ENCODE measurements around the gene TFDP2. TPM values are rescaled to one million over a fixed set of nuclear protein-coding genes. Genes with fewer than 3 reads are reported as not detected.
A peak's percentile ranks its signal among the peaks of the same experiment; 100 is the strongest.
"Not testable (repeated sequence)": the region's sequence is repeated elsewhere in the genome, so short reads cannot be mapped to it uniquely, and the experiment has no call there.

The TFDP2 gene
- total RNA-seq, 1 donor from 2014 or later = 173 TPM

DNA sequence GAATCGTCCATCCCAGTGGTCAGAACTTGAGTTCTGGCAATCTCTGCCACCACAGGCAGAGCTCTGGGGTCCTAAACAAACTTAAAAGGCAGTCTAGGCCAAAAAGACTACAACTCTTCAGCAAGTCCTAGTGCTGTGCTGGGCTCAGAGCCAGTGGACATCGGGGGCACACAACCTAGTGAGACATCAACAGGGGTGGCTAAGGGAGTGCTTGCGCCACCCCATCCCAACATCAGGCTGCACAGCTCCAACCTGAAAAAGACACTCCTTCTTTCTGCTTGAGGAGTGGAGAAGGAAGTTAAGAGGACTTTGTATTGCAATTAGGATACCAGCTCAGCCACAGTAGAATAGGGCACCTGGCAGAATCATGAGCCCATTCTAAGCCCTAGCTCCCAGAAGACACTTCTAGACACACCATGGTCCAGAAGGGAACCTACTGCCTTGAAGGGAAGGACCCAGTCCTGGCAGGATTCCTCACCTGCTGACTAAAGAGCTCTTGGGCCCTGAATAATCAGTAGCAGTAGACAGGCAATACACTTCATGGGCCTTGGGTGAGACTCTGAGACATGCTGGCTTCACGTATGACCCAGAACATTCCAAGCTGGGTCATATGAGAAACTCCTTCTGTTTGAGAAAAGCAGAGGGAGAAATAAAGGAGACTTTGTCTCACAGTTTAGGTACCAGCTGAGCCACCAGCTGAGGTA, 72.0 kb downstream of the TFDP2 start:
- Mint-ChIP-seq H3K4me1 (no peaks in the 10 kb centered on the region), H3K27me3 (ENCODE audit: insufficient read depth, low read depth) (peaks cover 3% of the 10 kb centered on the region), H3K9me3 (peaks cover 6% of the 10 kb centered on the region), H3K4me3 (no peak overlapping the region), H3K36me3 (peaks cover 10% of the 10 kb centered on the region), H3K27ac (no peak overlapping the region)
- H3K4me1 ChIP-seq = peaks cover 4% of the 10 kb centered on the region
- H3K9me3 ChIP-seq (ENCODE audit: low read depth) = no peaks in the 10 kb centered on the region
- no peak overlapping the region for H2AFZ ChIP-seq (replicated peaks)
- H4K20me1 ChIP-seq (ENCODE audit: low read depth) = no peaks in the 10 kb centered on the region
- no peaks in the 10 kb centered on the region for H3K27me3 ChIP-seq
- H3K9ac ChIP-seq = no peak overlapping the region
- H3K79me2 ChIP-seq (ENCODE audit: low read depth) = no peaks in the 10 kb centered on the region
- H3K27ac ChIP-seq = no peak overlapping the region
- no peaks in the 10 kb centered on the region for H3K36me3 ChIP-seq
- no peak overlapping the region for H3K4me2 ChIP-seq
- no peaks in the 10 kb centered on the region for H3F3A ChIP-seq (ENCODE audit: low read depth)
- no peak overlapping the region for H3K4me3 ChIP-seq
- DNase-seq (ENCODE audit: low spot score) = no peak
- no peak for TF ChIP-seq EZH2 (IDR thresholded peaks at IDR 0.05)
- TF ChIP-seq EZH2phosphoT487 (IDR thresholded peaks at IDR 0.05) = no peak

DNA sequence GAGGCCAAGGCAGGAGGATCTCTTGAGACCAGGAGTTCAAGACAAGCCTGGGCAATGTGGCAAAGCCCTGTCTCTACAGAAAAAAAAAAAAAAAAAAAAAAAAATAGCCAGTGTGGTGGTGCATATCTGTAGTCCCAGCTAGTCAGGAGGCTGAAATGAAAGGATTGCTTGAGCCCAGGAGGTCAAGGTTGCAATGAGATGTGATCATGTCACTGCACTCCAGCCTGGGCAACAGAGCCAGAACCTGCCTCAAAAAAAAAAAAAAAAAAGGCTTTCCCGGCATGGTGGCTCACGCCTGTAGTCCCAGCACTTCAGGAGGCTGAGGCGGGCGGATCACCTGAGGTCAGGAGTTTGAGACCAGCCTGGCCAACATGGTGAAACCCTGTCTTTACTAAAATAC, 73.7 kb downstream of the TFDP2 start:
- H3K4me1 Mint-ChIP-seq; H3K4me3 Mint-ChIP-seq; H3K4me3 ChIP-seq; H3F3A ChIP-seq (ENCODE audit: low read depth); H4K20me1 ChIP-seq (ENCODE audit: low read depth); H3K36me3 ChIP-seq; H3K27ac Mint-ChIP-seq; H3K9me3 Mint-ChIP-seq; H3K79me2 ChIP-seq (ENCODE audit: low read depth); H3K9me3 ChIP-seq (ENCODE audit: low read depth); H3K27me3 ChIP-seq; H2AFZ ChIP-seq (replicated peaks); DNase-seq (ENCODE audit: low spot score); H3K36me3 Mint-ChIP-seq; H3K27ac ChIP-seq; H3K4me2 ChIP-seq; H3K9ac ChIP-seq; H3K4me1 ChIP-seq; H3K27me3 Mint-ChIP-seq (ENCODE audit: insufficient read depth, low read depth): not testable (repeated sequence)

DNA sequence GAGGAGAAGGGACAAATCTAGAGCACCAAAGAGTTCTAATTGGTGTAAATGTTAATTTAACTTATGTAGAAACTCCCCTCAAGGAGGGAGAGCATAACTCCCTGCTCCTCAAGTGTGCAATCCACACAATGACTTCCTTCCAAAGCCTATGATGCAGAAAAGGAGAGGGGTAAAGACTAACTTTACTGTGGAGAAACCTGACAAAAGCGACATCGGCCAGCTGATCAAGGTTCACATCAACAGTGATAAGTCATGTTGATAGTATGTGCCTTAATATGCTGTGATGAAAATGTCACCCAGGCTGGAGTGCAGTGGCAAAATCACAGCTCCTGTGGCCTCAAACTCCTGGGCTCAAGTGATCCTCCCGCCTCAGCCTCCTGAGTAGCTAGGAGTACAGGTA, 76.5 kb downstream of the TFDP2 start:
- no peaks in the 10 kb centered on the region for H3K79me2 ChIP-seq (ENCODE audit: low read depth)
- no peaks in the 10 kb centered on the region for H3K36me3 ChIP-seq
- Mint-ChIP-seq H3K27ac (no peak overlapping the region), H3K27me3 (ENCODE audit: insufficient read depth, low read depth) (peaks cover 3% of the 10 kb centered on the region), H3K9me3 (no peaks in the 10 kb centered on the region), H3K36me3 (peaks cover 2% of the 10 kb centered on the region), H3K4me1 (no peaks in the 10 kb centered on the region), H3K4me3 (no peak overlapping the region)
- no peak overlapping the region for H3K9ac ChIP-seq
- DNase-seq (ENCODE audit: low spot score) = no peak
- H3F3A ChIP-seq (ENCODE audit: low read depth) = no peaks in the 10 kb centered on the region
- H3K27ac ChIP-seq = no peak overlapping the region
- H3K4me3 ChIP-seq = no peak overlapping the region
- no peaks in the 10 kb centered on the region for H4K20me1 ChIP-seq (ENCODE audit: low read depth)
- H3K27me3 ChIP-seq = no peaks in the 10 kb centered on the region
- H3K4me2 ChIP-seq = no peak overlapping the region
- no peaks in the 10 kb centered on the region for H3K9me3 ChIP-seq (ENCODE audit: low read depth)
- TF ChIP-seq EZH2phosphoT487 (IDR thresholded peaks at IDR 0.05) (no peak), EZH2 (IDR thresholded peaks at IDR 0.05) (no peak)
- TF ChIP-seq, protein P1, sequence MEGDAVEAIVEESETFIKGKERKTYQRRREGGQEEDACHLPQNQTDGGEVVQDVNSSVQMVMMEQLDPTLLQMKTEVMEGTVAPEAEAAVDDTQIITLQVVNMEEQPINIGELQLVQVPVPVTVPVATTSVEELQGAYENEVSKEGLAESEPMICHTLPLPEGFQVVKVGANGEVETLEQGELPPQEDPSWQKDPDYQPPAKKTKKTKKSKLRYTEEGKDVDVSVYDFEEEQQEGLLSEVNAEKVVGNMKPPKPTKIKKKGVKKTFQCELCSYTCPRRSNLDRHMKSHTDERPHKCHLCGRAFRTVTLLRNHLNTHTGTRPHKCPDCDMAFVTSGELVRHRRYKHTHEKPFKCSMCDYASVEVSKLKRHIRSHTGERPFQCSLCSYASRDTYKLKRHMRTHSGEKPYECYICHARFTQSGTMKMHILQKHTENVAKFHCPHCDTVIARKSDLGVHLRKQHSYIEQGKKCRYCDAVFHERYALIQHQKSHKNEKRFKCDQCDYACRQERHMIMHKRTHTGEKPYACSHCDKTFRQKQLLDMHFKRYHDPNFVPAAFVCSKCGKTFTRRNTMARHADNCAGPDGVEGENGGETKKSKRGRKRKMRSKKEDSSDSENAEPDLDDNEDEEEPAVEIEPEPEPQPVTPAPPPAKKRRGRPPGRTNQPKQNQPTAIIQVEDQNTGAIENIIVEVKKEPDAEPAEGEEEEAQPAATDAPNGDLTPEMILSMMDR (IDR thresholded peaks at IDR 0.05) = no peak
- no peak overlapping the region for H2AFZ ChIP-seq (replicated peaks)
- no peaks in the 10 kb centered on the region for H3K4me1 ChIP-seq

DNA sequence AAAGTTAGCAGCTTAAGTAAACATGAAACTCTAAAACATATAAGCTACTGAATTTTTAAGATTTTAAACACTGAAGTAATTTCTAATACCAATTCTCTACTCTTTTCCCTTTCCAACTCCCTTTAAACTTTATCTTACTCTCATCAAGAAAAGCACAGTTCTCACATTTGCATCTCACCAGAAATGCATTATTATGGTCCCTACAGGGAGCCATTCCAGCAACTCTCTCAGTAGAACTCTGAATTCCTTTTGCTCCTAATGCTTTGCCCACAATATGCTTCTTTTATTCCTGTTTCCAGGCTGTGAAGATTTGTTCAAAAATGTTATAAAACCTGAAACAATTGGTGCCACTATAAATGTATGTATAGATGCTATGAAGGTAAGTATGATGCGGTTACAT, 83.4 kb downstream of the TFDP2 start:
- Histone ChIP-seq H3K9ac (no peak overlapping the region), H3K79me2 (ENCODE audit: low read depth) (no peaks in the 10 kb centered on the region), H3F3A (ENCODE audit: low read depth) (peaks cover 10% of the 10 kb centered on the region), H3K4me1 (peaks cover 23% of the 10 kb centered on the region), H3K36me3 (no peaks in the 10 kb centered on the region), H3K27me3 (no peaks in the 10 kb centered on the region), H2AFZ (replicated peaks) (no peak overlapping the region), H3K4me3 (no peak overlapping the region), H4K20me1 (ENCODE audit: low read depth) (no peaks in the 10 kb centered on the region), H3K9me3 (ENCODE audit: low read depth) (no peaks in the 10 kb centered on the region), H3K4me2 (peak overlapping the region; percentile 30), H3K27ac (no peak overlapping the region)
- H3K4me3 Mint-ChIP-seq = no peak overlapping the region
- H3K27me3 Mint-ChIP-seq (ENCODE audit: insufficient read depth, low read depth) = no peaks in the 10 kb centered on the region
- no peak overlapping the region for H3K27ac Mint-ChIP-seq
- TF ChIP-seq, protein P1 (IDR thresholded peaks at IDR 0.05) = no peak
- no peak for TF ChIP-seq EZH2phosphoT487 (IDR thresholded peaks at IDR 0.05)
- no peak for TF ChIP-seq EZH2 (IDR thresholded peaks at IDR 0.05)
- peaks cover 2% of the 10 kb centered on the region for H3K36me3 Mint-ChIP-seq
- peak; percentile 27 for DNase-seq (ENCODE audit: low spot score)
- no peaks in the 10 kb centered on the region for H3K9me3 Mint-ChIP-seq
- H3K4me1 Mint-ChIP-seq = peaks cover 14% of the 10 kb centered on the region
